ENCODE results near the gene NDUFA12.
"Not testable (repeated sequence)": the region's sequence is repeated elsewhere in the genome, so short reads cannot be mapped to it uniquely, and the experiment has no call there.

The NDUFA12 gene

GRCh38 chr12:95003213-95003920 is at the start of gene NDUFA12:
Gene NDUFA12 (minus strand): TSS chr12:95003697. CDS start chr12:95003680, 17 bp downstream.
- DNase-seq = peak; percentile 94

GRCh38 chr12:95051241-95051640 is 47.7 kb upstream of the NDUFA12 start:
- DNase-seq = no peak

- no peak for DNase-seq
These were observed 34.4 kb upstream of the NDUFA12 start for GRCh38 chr12:95037906-95038305.

- DNase-seq = no peak
These were observed 31.3 kb upstream of the NDUFA12 start for GRCh38 chr12:95034750-95035149.

- DNase-seq = no peak
These were observed 19.0 kb upstream of the NDUFA12 start for GRCh38 chr12:95022477-95022876.

GRCh38 chr12:95017482-95017881 is 14.0 kb upstream of the NDUFA12 start:
- no peak for DNase-seq

- no peak for DNase-seq
These were observed 12.6 kb upstream of the NDUFA12 start for GRCh38 chr12:95016120-95016519.

GRCh38 chr12:95014554-95014953 is 11.1 kb upstream of the NDUFA12 start:
- DNase-seq = no peak

GRCh38 chr12:95006206-95006605 is 2.7 kb upstream of the NDUFA12 start:
- DNase-seq = no peak

- DNase-seq = no peak
These were observed 1.1 kb upstream of the NDUFA12 start for GRCh38 chr12:95004610-95005009.

- no peak for DNase-seq
These were observed 400 bp upstream of the NDUFA12 start for GRCh38 chr12:95003921-95004272.

GRCh38 chr12:95002754-95003153 is 743 bp downstream of the NDUFA12 start:
- no peak for DNase-seq

- no peak for DNase-seq
These were observed 5.2 kb downstream of the NDUFA12 start for GRCh38 chr12:94998326-94998725.

- no peak for DNase-seq
These were observed 5.8 kb downstream of the NDUFA12 start for GRCh38 chr12:94997726-94998125.

GRCh38 chr12:94997061-94997460 is 6.4 kb downstream of the NDUFA12 start:
- no peak for DNase-seq

GRCh38 chr12:94994312-94994711 is 9.2 kb downstream of the NDUFA12 start:
- DNase-seq = peak; percentile 50

- DNase-seq = not testable (repeated sequence)
These were observed 9.6 kb downstream of the NDUFA12 start for GRCh38 chr12:94993855-94994254.

- DNase-seq = no peak
These were observed 13.3 kb downstream of the NDUFA12 start for GRCh38 chr12:94990222-94990621.

- DNase-seq = no peak
These were observed 15.0 kb downstream of the NDUFA12 start for GRCh38 chr12:94988471-94988870.

- no peak for DNase-seq
These were observed 15.7 kb downstream of the NDUFA12 start for GRCh38 chr12:94987801-94988200.

GRCh38 chr12:94987076-94987669 is 16.3 kb downstream of the NDUFA12 start:
- no peak for DNase-seq

GRCh38 chr12:94985099-94985498 is 18.4 kb downstream of the NDUFA12 start:
- DNase-seq = not testable (repeated sequence)

GRCh38 chr12:94983321-94983720 is 20.2 kb downstream of the NDUFA12 start:
- no peak for DNase-seq

- peak; percentile 1 for DNase-seq
These were observed 21.0 kb downstream of the NDUFA12 start for GRCh38 chr12:94982456-94982855.

GRCh38 chr12:94980577-94980976 is 22.9 kb downstream of the NDUFA12 start:
- peak; percentile 4 for DNase-seq

Data from kidney glomerular epithelial cell (primary cell).